ENCODE results near the gene GIT1. TPM values are rescaled to one million over a fixed set of nuclear protein-coding genes. Genes with fewer than 3 reads are reported as not detected.

GIT1 gene
- total and polyA plus RNA-seq, 9 donors: 18.0 to 51.8 (median 39.0) TPM

DNA sequence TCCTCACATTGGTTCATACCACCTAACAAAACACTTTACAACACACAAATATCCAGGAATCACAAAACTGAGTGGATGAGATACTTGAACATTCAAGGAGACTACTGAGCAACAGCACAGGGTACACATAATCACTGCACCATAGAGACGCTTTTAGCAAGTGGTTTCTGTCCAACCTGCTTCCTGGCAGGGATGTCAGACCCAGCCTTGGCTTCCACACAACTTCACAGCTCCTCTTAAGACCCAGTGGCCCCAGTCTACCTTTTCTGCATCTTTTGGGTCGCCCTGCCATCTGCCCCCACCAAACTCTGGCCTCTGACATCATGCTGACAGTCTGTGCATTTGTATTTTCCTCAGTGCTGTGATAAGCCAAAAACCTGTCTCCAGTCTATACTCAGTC lies 39.2 kb upstream of the GIT1 start:
- no peak for DNase-seq
- no peak overlapping the region for H3K4me3 ChIP-seq
- 91 to 97% (median 95%) methylated on average over 2 of the region's 2 CpGs for WGBS, 3 donors
- H3K9me3 ChIP-seq: no peaks in the 10 kb centered on the region
- H3K36me3 ChIP-seq: no peaks in the 10 kb centered on the region
- no peak for TF ChIP-seq EP300 (IDR thresholded peaks at IDR 0.05)
- TF ChIP-seq, protein P1, sequence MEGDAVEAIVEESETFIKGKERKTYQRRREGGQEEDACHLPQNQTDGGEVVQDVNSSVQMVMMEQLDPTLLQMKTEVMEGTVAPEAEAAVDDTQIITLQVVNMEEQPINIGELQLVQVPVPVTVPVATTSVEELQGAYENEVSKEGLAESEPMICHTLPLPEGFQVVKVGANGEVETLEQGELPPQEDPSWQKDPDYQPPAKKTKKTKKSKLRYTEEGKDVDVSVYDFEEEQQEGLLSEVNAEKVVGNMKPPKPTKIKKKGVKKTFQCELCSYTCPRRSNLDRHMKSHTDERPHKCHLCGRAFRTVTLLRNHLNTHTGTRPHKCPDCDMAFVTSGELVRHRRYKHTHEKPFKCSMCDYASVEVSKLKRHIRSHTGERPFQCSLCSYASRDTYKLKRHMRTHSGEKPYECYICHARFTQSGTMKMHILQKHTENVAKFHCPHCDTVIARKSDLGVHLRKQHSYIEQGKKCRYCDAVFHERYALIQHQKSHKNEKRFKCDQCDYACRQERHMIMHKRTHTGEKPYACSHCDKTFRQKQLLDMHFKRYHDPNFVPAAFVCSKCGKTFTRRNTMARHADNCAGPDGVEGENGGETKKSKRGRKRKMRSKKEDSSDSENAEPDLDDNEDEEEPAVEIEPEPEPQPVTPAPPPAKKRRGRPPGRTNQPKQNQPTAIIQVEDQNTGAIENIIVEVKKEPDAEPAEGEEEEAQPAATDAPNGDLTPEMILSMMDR (IDR thresholded peaks at IDR 0.05): no peak
- TF ChIP-seq POLR2A (IDR thresholded peaks at IDR 0.05): no peak
- intact Hi-C loops (cut with DNase I): loop anchor here in 1 of 4 donors (10.0 kb wide), 1 partner anchor 146 kb away; no protein-coding TSS in a partner anchor
- no peaks in the 10 kb centered on the region for H3K27me3 ChIP-seq
- no peak overlapping the region for H3K27ac ChIP-seq
- no peaks in the 10 kb centered on the region for H3K4me1 ChIP-seq (ENCODE audit: insufficient read depth)

DNA sequence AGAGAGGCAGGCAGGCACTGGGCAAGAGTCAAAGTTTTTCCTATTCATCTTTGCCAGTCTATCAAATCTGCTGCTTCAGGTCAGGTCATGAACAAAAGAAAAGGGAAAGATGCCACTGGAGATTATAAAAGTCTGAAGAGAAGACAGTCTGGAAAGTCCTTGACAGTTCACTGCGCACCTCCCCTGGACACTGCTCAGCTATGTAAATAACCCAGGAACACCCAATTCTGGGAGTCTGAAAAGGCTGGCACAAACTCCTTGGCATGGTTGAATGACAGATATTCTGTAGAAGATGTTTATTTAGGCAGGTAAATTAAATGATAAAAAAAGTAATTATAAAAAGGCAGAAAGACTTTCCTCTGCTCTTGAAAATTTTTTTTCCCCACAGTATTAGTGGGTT lies 38.5 kb upstream of the GIT1 start:
- WGBS, 3 donors: 87 to 97% (median 92%) methylated on average over 1 of the region's 1 CpG
- H3K4me3 ChIP-seq: no peak overlapping the region
- no peaks in the 10 kb centered on the region for H3K9me3 ChIP-seq
- intact Hi-C loops (cut with DNase I): loop anchor here in 1 of 4 donors (10.0 kb wide), 1 partner anchor 147 kb away; no protein-coding TSS in a partner anchor
- H3K4me1 ChIP-seq (ENCODE audit: insufficient read depth): no peaks in the 10 kb centered on the region
- no peak overlapping the region for H3K27ac ChIP-seq
- H3K36me3 ChIP-seq: no peaks in the 10 kb centered on the region
- no peaks in the 10 kb centered on the region for H3K27me3 ChIP-seq
- DNase-seq: no peak
- TF ChIP-seq, protein P1 (IDR thresholded peaks at IDR 0.05): no peak

DNA sequence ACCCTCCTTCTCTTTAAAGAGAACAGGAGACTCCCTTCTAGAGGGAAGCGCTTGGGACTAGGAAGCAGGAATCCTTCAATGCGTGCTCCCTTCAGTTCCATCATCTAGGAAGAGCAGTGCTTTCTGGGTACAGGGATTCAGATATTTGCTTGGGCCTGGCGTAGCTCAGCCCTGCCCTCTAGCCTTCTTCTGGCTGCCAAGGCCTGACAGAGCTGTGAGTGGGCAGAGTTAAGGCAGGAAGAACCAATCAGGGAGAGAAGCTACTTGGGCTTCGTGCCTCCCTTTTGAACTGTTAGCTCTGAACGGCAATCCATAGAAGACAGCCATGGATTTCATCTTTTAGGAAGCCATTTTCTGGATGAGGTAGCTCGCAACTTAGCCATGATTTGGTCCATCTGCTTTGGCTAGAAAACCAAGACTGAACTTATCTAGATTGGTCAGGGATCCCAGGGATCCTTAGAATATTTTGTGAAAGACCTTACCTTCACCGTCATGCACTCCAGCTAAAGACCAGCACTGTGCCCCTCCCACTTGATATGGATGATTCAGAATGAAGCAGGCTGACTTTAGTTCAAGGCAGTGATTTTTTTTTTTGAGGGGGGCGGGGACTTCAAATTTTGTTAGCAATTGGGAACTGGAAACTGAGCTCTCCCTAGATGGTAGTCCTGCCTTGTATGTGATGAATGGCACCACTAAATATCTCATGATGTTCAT lies 35.7 kb upstream of the GIT1 start:
- Histone ChIP-seq H3K9me3 (no peaks in the 10 kb centered on the region), H3K36me3 (no peaks in the 10 kb centered on the region), H3K4me1 (ENCODE audit: insufficient read depth) (no peaks in the 10 kb centered on the region), H3K27ac (no peak overlapping the region), H3K27me3 (no peaks in the 10 kb centered on the region), H3K4me3 (no peak overlapping the region)
- no peak for DNase-seq
- TF ChIP-seq, protein P1 (IDR thresholded peaks at IDR 0.05): no peak
- TF ChIP-seq POLR2A (IDR thresholded peaks at IDR 0.05) (no peak), EP300 (IDR thresholded peaks at IDR 0.05) (no peak)
- intact Hi-C loops (cut with DNase I): loop anchor here in 1 of 4 donors (10.0 kb wide), 1 partner anchor 150 kb away; no protein-coding TSS in a partner anchor
- 77 to 83% (median 79%) methylated on average over 8 of the region's 8 CpGs for WGBS, 3 donors

DNA sequence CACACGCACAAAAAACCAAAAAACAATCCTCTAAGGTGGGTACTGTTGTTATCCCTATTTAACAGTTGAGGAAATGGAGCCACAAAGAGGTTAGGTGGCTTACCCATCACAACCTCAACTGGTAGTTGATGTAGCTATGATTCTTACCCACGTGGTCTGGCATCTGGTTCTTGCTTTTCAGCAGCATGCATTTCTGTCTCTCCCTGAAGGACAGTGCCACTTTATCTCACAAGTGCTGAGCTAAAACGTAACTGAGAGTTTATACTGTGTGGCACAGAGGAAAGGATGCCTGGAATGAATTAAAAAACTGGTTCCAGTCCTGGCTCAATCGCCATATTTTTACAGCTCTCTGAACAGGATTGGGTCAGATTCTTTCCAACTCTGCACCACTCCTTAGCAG lies 35.1 kb upstream of the GIT1 start:
- Histone ChIP-seq H3K27me3 (no peaks in the 10 kb centered on the region), H3K4me1 (ENCODE audit: insufficient read depth) (no peaks in the 10 kb centered on the region), H3K4me3 (no peak overlapping the region), H3K9me3 (no peaks in the 10 kb centered on the region), H3K36me3 (no peaks in the 10 kb centered on the region), H3K27ac (no peak overlapping the region)
- no peak for DNase-seq
- intact Hi-C loops (cut with DNase I): loop anchor here in 1 of 4 donors (10.0 kb wide), 1 partner anchor 150 kb away; no protein-coding TSS in a partner anchor
- TF ChIP-seq, protein P1 (IDR thresholded peaks at IDR 0.05): no peak
- WGBS, 3 donors: 80 to 84% (median 81%) methylated on average over 4 of the region's 4 CpGs

All from ovary (tissue), 9 donors.